Measurements from ENCODE around the gene CKLF.
"Not testable (repeated sequence)": the region's sequence is repeated elsewhere in the genome, so short reads cannot be mapped to it uniquely, and the experiment has no call there.

CKLF gene

DNA sequence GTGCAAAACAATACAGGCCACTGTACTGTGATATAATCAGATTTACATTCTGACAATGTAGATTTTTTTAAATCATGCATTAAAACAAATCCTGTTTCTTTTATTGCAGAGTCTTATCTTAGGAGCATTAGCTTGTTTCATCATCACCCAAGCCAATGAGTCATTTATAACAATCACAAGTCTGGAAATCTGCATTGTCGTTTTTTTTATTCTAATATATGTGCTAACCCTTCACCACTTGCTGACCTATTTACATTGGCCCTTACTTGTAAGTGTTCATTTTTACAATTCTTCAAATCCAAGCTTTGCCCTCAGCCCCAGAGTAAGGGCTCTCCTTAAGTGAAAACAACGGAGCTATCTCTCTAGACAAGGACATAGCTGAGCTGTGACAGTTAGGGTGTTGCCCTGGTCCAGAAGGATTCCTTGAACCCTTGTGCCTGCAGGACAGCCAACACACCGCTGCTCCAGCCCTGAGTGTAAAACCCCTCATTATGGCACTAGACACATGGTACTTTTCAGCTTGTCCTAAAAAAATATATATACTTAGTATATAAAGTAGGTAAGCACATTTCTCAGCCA is 17.5 kb downstream of the CKLF start:
- no peak for DNase-seq (ENCODE audit: low read depth)

DNA sequence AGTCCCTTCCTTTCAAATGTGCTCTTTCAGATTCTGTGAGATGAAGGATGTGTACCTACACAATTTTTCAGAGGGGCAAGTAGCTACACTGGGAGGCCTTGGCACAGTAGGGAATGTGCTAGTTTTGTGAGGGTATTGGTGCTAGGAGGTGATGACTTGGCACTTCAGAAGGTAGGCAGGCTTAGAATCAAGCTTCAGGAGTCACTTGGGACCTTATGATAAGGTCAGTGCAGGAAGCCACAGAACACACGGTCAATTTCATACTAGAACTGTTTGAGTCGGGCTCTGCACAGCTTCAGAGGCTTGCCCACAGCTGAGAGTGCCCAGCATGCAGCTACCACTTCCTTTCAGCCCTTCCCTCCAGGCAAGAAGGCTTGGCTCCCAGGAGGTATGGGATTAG is 20.0 kb downstream of the CKLF start:
- no peak for DNase-seq (ENCODE audit: low read depth)

DNA sequence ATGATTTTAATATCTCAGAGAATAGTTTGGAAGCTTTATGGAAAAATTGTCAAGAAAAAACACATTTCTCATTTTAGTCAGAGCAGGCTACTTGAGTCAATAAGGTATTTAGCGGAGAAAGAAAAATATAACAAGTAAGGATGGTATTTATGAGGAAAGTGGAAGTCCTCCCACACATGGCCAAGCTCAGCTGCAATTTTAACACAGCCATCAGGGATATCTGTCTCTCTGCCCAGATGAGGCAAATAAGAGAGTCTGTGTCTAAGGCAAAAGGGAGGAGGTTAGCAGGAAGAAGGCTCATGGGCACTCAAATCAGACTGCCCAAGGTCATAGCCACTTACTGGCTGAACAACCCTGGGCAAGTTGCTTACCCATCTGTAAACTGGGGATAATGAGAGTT is 21.7 kb downstream of the CKLF start:
- DNase-seq (ENCODE audit: low read depth) = no peak

DNA sequence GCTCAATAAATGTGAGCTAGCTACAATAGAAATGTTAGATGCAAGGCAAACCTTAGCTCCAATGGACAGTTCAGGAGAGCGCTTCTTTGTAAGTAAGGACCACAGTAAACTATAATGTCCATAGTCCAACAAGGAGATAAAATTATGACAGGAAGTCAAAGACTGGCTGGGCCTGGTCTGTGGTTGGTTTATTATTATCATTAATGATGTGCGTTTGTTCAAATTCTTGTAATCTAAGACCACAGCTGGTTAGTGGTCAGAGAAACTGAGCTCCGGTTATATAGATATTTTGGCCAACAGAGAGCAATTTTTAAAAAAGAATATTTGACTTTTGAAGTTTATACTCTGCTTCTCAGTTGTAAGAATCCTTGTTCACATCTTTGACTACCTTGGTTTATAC is 22.2 kb downstream of the CKLF start:
- DNase-seq (ENCODE audit: low read depth) = no peak

DNA sequence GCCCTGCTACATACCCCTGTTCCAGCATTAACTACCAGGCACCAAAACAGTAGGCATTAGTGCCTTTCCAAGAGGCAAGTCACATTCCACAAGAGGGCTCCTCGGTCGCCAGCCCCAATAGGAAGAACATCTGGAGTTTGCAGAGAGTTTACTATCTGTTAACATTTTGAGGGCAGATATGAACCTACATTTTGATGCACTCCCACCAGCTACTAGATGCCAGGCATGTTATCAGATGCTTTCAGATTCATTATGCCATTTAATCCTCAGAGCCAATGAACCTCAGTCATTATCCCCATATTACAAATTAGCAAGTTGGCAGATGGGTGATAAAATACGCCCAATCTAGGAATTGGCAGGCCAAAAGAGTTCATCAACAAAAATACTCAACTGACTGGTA is 22.7 kb downstream of the CKLF start:
- DNase-seq (ENCODE audit: low read depth) = no peak

DNA sequence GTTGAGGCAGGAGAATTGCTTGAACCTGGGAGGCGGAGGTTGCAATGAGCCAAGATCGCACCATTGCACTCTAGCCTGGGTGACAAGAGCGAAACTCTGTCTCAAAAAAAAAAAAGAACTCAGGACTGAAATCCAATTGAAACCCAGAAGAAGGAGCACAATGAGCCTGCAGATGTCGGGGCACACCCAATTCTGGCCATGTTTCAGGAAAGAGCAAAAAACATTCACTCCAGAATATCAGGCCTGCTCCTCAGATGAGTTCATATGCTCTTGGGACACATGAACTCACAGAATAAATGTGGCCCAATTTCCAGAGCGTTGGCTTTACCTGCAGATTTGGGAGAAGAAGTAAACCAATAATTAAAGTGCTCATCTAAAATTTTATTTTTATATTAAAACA is 23.9 kb downstream of the CKLF start:
- DNase-seq (ENCODE audit: low read depth) = no peak

DNA sequence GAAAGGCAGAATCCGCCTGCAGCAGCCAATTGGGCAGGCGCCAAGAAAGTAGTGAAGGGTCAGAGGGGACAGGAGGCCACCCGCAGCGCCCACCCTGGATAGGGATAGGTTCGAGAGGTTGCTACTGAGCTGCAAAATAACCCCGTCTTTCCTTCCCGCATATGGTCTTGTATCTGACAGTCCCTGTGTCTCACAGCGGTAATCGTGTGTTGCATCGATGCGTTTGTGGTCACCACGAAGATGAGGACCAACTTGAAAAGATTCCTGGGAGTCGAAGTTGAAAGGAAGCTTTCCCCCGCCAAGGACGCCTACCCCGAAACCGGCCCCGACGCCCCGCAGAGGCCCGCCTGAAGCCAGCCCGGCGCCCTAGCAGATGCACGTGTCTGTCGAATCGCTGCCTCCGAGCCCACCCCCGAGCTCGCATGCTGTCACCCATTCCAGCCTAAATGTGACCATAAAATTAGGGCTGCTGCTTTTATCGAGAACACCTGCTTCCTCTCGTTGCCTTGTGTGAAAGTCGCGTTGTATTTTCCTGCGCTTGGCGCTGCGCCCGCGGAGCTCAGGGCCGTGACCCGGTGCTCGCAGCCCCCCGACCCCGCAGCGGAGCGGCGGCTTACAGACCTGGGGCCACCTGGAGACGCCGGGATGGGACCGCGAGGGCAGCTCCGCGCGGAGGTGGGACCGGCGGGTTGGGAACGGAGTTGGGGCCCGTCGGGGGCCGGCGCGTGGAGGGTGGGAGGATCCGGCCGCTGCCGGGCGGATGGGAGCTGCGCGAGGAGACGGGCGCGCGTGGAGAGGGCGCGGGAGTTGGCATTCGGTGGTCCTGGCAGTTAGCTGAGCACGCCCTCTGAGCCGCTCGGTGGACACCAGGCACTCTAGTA is 26.5 kb downstream of the CKLF start, which contains the start of gene CMTM2:
Gene CMTM2 (plus strand): TSS at position 813 of the 881 bp plus-strand sequence. CDS start 145 bp downstream, outside the sequence.
- DNase-seq (ENCODE audit: low read depth) = no peak

DNA sequence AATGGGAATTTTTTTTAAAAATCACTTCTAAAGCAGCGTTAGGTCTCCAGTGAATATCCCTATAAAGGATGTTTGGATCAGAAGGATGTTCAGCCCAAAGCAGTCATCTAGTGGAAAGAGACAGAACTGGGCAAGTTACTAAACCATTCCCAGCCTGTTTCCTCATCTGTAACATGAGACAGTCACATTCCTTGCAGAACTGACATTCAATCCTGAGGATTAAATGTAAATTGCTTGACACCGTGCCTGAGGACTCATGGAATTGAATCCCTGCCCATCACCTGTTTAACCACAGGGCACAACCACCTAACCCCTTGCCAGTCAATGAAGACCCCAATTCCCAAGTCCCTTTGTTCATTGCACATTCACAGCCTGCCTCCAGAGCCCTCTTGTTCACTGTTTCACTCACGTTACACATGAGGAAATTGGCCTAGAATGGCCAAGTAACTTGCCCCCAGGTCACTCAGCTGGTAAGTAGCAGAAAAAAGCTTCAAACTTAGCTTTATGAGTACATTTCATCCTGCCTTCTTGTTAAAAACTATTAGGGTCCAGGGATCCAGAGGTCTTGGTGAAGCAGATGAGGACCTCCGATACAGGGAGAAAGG is 28.3 kb downstream of the CKLF start:
- DNase-seq (ENCODE audit: low read depth) = no peak

DNA sequence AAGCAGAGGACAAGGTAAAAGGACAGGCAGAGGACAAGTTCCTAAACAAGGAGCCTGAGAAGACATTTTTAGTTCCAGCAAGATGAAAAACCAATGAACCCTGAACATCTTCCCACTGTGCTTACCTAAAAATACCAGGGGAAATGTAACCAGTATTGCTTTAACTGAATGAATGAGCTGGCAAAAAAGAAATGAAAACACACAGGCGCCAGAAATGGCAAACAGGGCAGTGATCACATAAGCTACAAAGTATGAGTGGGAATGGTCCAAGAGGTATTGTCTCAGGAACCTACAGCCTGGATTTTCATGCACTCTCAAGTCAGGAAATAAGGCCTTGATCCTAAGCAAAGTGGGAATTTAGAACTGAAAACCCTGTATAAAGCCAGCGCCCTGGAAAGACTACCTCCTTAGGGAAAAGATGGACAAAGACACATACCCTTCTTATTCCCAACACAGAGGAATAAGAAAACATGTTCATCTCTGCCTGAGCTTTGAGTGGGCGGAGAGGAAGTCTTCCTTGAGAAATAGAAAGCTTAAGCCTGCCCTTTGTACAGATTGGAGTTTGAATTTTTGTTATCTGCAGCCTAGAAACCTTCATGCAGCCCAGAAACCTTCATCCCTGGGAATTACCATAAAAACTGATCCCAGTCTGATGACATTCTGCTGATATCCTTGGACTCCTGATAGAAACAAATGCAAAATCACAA is 29.0 kb downstream of the CKLF start:
- no peak for DNase-seq (ENCODE audit: low read depth)

DNA sequence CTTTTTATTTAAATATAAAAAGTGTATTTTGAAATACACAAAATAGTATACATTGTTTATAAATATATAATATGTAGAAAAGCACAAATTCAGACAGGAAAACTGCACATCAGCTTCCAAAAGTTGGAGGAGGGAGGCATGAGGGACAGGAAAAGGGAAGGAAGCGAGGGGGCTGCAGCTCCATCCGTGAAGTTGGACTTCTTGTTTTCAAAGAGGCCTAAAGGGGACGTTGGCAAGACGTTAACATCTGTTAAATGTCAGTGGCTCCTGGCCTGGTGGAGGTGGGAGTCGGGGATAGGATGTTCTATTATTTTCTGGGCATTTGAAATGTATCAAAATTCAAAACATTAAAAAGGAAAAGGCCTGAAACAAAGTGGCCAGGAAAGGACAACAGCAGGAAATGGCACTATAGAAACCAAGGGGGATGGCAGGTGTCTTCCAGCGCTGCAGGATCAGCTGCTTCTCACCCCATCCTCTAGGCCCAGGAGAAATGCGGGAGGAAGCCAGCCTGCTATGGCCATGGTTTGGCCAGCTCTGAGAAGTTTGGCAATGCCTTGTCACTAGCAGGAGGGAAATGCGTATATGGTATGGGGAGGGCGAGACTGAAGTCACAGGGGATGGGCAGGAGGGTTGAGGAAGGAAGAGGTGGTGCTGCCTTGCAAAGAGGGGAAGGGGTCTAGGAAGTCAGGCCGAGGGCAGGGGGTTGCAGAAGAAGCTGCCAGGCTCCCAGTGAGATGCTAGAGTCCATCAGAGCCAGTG is 33.3 kb downstream of the CKLF start:
- DNase-seq (ENCODE audit: low read depth) = no peak

DNA sequence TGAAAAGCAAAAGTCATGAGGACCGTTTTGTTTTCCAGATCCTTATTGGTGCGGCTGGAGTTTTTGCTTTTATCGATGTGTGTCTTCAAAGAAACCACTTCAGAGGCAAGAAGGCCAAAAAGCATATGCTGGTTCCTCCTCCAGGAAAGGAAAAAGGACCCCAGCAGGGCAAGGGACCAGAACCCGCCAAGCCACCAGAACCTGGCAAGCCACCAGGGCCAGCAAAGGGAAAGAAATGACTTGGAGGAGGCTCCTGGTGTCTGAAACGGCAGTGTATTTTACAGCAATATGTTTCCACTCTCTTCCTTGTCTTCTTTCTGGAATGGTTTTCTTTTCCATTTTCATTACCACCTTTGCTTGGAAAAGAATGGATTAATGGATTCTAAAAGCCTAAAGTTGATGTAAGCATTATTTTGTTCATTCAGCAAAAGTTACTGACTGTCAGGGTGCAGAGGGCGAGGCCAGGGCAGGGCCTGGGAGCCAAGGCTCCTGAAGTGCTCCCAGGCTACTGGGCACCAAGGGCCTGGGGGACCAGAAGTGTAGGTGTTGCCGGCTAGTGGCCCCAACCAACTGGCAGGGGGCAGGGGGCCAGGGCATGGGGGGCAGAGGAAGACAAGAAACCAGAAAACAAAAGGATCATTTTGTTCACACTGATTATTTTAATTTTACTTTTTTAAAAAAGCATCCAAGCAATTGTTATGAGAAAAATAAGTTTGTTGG is 35.7 kb downstream of the CKLF start:
- no peak for DNase-seq (ENCODE audit: low read depth)

DNA sequence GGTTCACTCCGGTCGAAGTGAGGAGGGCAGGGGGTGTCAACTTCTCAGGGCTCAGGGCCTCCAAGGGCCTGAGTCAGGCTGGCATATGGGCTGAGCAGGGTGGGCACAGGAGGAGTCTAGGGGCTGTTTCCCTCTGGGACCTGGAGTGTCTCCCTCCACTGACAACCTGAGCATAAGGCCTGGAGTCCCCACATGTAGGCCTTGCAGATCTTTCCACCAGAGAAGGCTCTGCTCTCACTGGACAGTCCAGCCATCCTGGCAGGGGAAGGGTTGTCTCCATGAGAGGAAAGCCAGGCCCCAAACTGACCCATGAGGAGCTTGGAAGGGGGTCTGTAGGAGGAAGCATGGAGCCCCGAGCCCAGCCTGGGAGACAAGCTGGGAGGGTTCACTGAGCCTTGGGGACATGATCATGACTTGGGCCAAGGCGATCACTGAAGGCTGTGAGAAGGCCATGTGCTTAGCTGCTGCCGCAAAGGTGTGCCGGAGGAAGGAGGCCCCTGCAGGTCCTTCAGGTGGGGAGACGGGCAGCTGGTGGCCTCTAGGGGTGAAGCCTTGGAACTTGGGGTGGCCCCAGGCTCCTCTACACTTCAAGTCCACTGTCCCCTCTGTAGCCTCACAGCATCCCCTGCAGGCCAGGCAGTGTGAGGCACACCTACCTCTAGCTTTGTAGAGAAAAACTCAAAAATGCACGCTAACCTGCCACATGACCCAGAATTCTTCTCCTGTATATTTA is 36.8 kb downstream of the CKLF start:
- DNase-seq (ENCODE audit: low read depth) = no peak

DNA sequence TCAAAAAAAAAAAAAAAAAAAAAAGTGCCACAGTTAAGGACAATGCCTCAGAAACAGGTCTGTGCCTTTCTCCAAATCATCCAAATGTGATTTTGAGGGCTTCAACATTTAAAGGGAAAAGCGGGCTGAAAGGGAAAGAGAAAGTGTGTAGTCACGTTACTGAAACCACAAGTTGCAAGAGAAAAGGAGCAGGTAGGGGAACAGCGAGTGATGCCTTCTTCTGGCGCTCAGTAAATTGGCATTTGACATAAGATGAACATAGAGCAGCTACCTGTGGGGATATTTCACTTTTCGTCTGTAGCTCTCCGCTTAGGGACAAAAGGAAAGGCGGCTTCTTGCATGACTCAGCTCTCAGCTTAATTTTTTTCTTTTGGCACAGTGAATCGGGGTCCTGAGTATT is 37.9 kb downstream of the CKLF start:
- no peak for DNase-seq (ENCODE audit: low read depth)

DNA sequence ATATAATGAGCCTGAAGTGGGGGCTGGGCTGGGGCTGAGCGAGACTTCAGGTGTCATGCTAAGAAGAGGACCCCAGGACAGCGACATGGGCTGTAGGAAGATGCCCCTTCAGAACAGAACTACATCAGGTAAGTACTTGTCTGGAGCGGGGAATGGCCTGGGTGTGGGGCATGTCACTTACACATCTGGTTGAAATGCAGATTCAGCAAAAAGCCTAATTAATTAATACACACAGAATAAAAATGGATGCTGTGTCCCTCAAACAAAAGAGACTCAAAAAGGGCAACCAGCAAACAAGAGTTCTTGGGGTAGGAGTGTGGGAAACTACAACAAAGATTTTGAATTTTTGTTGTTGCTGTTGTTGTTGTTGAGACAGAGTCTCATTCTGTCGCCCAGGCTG is 38.6 kb downstream of the CKLF start:
- no peak for DNase-seq (ENCODE audit: low read depth)

DNA sequence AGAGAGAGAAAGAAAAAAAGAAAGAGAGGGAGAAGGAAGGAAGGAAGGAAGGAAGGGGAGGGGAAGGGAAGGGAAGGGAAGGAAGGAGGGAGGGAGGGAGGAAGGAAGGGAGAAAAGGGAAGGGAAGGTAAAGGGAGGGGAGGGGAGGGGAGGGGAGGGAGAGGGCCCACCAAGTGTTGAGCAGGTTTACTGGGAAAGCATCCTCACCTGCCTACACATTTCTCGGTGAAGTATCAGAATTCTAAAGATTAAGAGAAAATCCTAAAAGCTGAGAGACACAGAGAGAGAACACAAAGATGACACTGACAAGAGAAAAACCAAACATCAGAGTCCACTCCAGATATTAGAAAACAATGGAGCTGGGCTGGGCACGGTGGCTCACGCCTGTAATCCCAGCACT is 39.9 kb downstream of the CKLF start:
- DNase-seq (ENCODE audit: low read depth) = no peak

DNA sequence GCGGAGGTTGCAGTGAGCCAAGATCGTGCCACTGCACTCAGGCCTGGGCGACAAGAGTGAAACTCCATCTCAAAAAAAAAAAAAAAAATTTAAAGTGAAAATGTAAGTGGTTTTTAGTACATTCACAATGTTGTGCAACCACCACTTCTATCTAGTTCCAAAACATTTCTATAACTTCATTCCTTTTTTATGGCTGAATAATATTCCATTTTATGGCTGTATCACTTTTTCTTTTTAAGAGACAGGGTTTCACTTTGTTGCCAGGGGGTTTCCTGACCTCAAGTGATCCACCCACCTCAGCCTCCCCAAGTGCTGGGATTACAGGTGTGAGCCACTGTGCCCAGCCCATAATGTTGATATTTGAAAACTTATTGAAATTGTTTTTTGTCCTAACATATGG is 40.4 kb downstream of the CKLF start:
- DNase-seq (ENCODE audit: low read depth) = no peak

DNA sequence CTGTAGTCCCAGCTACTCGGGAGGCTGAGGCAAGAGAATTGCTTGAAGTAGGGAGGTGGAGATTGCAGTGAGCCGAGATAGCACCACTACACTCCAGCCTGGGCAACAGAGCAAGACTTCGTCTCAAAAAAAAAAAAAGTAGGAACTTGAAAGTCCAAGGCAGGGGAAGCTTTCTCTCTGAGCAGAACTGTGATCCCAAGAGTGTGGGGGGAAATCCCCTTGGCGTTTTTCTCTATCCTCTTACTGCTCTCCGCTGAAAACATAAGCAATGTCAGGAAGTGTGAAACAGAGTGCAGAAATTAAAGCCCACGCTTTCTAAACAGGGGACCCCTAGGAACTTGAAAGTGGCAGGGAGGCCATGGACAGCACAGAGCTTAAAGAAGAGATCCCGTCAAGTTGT is 42.4 kb downstream of the CKLF start:
- no peak for DNase-seq (ENCODE audit: low read depth)

DNA sequence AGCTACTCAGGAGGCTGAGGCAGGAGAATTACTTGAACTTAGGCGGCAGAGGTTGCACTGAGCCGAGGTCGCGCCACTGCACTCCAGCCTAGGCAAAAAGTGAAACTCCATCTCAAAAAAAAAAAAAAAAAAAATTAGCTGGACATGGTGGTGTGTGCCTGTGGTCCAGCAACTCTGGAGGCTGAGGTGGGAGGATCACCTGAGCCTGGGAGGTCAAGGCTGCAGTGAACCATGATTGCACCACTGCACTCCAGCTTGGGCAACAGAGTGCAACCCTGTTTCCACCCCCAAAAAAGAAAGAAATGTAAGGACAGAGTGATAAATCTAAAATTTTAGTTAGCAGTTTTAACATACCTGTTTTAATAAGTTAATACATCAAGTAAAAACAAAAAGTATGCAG is 44.2 kb downstream of the CKLF start:
- not testable (repeated sequence) for DNase-seq (ENCODE audit: low read depth)

DNA sequence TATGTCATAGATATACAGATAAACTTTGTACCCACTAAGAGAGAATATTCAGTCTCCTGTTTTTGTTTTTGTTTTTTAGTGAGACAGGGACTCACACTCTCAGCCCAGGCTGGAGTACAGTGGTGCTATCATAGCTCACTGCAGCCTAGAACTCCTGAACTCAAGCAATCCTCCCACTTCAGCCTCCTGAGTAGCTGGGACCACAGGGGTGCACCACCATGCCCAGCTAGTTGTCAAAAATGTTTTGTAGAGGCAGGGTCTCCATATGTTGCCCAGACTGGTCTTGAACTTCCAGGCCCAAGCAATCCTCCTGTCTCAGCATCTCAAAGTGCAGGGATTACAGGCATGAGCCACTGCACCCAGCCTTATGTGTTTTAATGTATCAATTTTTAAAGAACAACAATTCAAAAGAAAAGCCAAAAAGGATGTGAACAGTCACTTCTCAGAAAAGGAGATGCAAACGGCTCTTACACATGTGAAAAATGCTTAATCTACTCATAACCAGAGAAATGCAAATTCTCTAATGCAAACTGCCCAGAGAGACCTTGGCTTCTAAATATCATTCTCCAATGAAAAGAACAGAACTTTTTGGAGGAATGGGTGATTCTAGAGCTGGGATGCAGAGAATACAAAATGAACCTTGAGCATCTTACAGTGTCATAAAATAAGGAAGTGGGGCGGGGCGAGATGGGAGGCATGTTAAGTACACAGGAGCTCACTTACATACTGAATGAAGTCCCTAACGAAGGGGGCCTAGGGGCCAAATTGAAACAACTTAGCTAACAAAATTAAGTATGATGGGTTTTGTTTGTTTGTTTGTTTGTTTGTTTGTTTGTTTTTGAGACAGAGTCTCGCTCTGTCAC is 44.8 kb downstream of the CKLF start:
- DNase-seq (ENCODE audit: low read depth) = no peak

DNA sequence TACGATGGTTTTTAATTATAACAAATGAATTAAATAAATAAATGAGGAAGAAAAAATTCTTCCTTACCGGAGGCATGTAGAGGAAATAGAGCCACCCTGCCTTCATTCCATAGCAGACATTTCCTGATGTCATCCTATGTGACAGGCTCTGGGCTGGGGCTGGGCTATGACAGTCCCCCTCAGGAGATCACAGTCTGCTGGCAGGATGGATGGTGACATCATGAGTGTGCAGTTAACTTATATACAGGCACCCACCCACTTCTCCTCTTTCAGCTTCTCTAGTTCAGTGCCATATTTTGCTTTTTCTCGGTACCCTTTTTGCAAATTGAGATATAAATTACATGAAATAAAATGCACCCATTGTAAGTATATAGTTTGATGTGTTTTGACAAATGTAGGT is 45.7 kb downstream of the CKLF start:
- DNase-seq (ENCODE audit: low read depth) = no peak

Data from non-pigmented ciliary epithelial cell (primary cell).